Keratinocyte (primary cell): ENCODE results near the gene LYRM2.

ENCODE experiments used
- EZH2 ChIP-seq: IDR thresholded peaks from one replicate; pipeline ENCODE4 v1.6.1; 2012; ENCODE audit warnings: inconsistent platforms, mild to moderate bottlenecking, low read length, moderate library complexity
- TF ChIP-seq, protein P1 (sequence below), 3 experiments: IDR thresholded peaks in 1 of 3; conservative IDR thresholded peaks in 1 of 3; optimal IDR thresholded peaks in 1 of 3; 2 replicates in 2 of 3; 3 replicates in 1 of 3; pipeline versions ENCODE3 to v1.5.1; 2011; ENCODE audit warnings: low read length in 3 of 3, mild to moderate bottlenecking in 3 of 3, moderate library complexity in 2 of 3, control low read depth in 1 of 3, inconsistent platforms in 1 of 3; ENCODE audit not compliant: insufficient read depth in 2 of 3; ENCODE audit errors: extremely low read depth in 1 of 3

GRCh38 chr6:89530982-89531381, 107.6 kb downstream of the LYRM2 start:
- TF ChIP-seq, protein P1, sequence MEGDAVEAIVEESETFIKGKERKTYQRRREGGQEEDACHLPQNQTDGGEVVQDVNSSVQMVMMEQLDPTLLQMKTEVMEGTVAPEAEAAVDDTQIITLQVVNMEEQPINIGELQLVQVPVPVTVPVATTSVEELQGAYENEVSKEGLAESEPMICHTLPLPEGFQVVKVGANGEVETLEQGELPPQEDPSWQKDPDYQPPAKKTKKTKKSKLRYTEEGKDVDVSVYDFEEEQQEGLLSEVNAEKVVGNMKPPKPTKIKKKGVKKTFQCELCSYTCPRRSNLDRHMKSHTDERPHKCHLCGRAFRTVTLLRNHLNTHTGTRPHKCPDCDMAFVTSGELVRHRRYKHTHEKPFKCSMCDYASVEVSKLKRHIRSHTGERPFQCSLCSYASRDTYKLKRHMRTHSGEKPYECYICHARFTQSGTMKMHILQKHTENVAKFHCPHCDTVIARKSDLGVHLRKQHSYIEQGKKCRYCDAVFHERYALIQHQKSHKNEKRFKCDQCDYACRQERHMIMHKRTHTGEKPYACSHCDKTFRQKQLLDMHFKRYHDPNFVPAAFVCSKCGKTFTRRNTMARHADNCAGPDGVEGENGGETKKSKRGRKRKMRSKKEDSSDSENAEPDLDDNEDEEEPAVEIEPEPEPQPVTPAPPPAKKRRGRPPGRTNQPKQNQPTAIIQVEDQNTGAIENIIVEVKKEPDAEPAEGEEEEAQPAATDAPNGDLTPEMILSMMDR (optimal IDR thresholded peaks at IDR 0.05 in 1 of 3, IDR thresholded peaks at IDR 0.05 in 1 of 3, conservative IDR thresholded peaks at IDR 0.05 in 1 of 3; ENCODE audit: extremely low read depth in 1 of 3, insufficient read depth in 2 of 3, low read length in 3 of 3) = no peak
- no peak for TF ChIP-seq EZH2
